GM18502 (cell line): ENCODE results near the gene FRMPD3.

Source experiments
- ATAC-seq: cut with Tn5 transposase; IDR thresholded peaks from one replicate; pipeline ENCODE4 v1.9.1; 2021; ENCODE audit warnings: mild to moderate bottlenecking; ENCODE audit not compliant: unreplicated experiment, poor library complexity

FRMPD3 gene

GRCh38 chrX:107448998-107449835 lies at the start of gene FRMPD3:
FRMPD3 (plus strand) TSS chrX:107449652; CDS start chrX:107526589, 76,937 bp downstream.
- no peak for ATAC-seq

- no peak for ATAC-seq
Measured at GRCh38 chrX:107420571-107420970, 28.9 kb upstream of the FRMPD3 start.

GRCh38 chrX:107421337-107421861 lies 28.1 kb upstream of the FRMPD3 start:
- no peak for ATAC-seq

- ATAC-seq = no peak
Measured at GRCh38 chrX:107429090-107429489, 20.4 kb upstream of the FRMPD3 start.

GRCh38 chrX:107440187-107440586 lies 9.3 kb upstream of the FRMPD3 start:
- ATAC-seq = no peak

GRCh38 chrX:107440692-107441091 lies 8.8 kb upstream of the FRMPD3 start:
- no peak for ATAC-seq

GRCh38 chrX:107442914-107443527 lies 6.4 kb upstream of the FRMPD3 start:
- ATAC-seq = no peak

GRCh38 chrX:107445146-107445545 lies 4.3 kb upstream of the FRMPD3 start:
- ATAC-seq = no peak

- ATAC-seq = no peak
Measured at GRCh38 chrX:107445631-107446030, 3.8 kb upstream of the FRMPD3 start.

GRCh38 chrX:107447642-107448041 lies 1.8 kb upstream of the FRMPD3 start:
- no peak for ATAC-seq

- ATAC-seq = no peak
Measured at GRCh38 chrX:107448625-107448997, 841 bp upstream of the FRMPD3 start.

- no peak for ATAC-seq
Measured at GRCh38 chrX:107450823-107451509, 1.5 kb downstream of the FRMPD3 start.

- ATAC-seq = no peak
Measured at GRCh38 chrX:107451731-107452130, 2.3 kb downstream of the FRMPD3 start.

- ATAC-seq = no peak
Measured at GRCh38 chrX:107452581-107452980, 3.1 kb downstream of the FRMPD3 start.

GRCh38 chrX:107454302-107454701 lies 4.8 kb downstream of the FRMPD3 start:
- ATAC-seq = peak; percentile 93

GRCh38 chrX:107457289-107457688 lies 7.8 kb downstream of the FRMPD3 start:
- no peak for ATAC-seq

- ATAC-seq = peak; percentile 88
Measured at GRCh38 chrX:107465932-107466620, 16.6 kb downstream of the FRMPD3 start.

- ATAC-seq = peak; percentile 35
Measured at GRCh38 chrX:107467271-107467670, 17.8 kb downstream of the FRMPD3 start.

- peak; percentile 44 for ATAC-seq
Measured at GRCh38 chrX:107470198-107470597, 20.7 kb downstream of the FRMPD3 start.

- no peak for ATAC-seq
Measured at GRCh38 chrX:107470971-107471370, 21.5 kb downstream of the FRMPD3 start.
